Adipose tissue (tissue), 3 donors: ENCODE measurements around the gene DPY19L2. TPM values are rescaled to one million over a fixed set of nuclear protein-coding genes. Genes with fewer than 3 reads are reported as not detected.
"Not testable (repeated sequence)": the region's sequence is repeated elsewhere in the genome, so short reads cannot be mapped to it uniquely, and the experiment has no call there.

Source experiments
- H3K27ac ChIP-seq: one replicate; pipeline ENCODE4 v1.5.1; 2013; ENCODE audit warnings: low read depth, low read length
- WGBS, 3 donors: extraction: QIAGEN DNeasy Blood & Tissue Kit; methylation state at CpG; one replicate each; pipeline ENCODE4 v1.1.7; 2013; 5-methylcytosine and 5-hydroxymethylcytosine counted together
- polyA plus RNA-seq, 3 donors: library from polyadenylated mRNA; stranded (reverse); fragments of 200-250 nt; gene quantifications; one replicate each; pipeline ENCODE4 v1.2.3, GENCODE V29; 2013
- donor health status: healthy with polysubstance abuse.
- donor health status: Bipolar disorder and iron deficiency.
- donor health status: healthy.

DPY19L2 gene
- polyA plus RNA-seq, 3 donors, result 1.4 to 6.2 (median 3.4) TPM

DNA sequence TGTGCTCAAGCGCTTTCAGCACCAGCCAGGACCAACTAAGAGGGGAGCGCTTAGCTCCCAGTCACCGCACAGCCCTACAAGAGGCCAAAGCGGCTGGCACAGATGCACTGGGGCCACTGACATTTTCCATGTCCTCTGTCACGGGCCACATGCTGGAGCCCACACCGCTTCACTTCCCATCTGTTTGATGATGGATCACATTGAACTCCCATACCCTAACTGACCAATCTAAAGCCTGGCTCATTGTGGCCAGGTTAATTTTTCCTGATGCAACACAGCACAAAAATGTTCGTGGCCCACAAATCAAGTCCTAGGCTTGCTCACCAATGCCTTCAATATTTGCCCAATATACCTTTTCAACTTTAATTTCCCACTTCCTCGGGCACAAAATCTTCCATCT lies 1.1 kb upstream of the DPY19L2 start:
- H3K27ac ChIP-seq, result not testable (repeated sequence)

DNA sequence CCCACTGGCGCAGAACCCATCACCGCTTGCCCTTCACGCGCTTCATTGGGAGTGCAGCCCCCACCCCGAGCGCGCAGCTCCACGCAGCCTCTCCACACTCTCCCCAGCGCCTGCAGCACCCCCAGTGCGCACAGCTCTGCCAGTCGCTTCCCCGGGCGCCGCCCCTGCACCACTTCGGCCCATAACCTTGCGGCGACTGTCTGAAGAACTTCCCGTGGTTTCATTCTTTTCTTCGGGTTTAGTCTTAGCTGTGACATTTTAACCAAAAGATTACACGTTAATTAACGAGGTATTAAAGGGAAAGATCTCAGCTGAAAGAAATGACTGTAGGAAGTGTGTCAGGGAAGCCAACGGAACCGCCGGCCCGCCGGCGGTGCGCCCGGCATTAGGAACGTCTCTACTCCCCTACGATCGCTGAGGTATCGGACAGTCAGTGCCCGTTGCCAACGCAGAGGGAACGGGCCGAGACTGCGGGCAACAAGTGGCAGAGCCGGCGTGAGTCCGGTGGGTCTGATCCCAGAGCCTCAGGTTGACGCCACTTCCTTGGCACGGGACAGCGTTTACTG lies 590 bp upstream of the DPY19L2 start:
- 0 to 1% (median 0%) methylated on average over 41 to 44 of the region's 44 CpGs for WGBS, 3 donors
- H3K27ac ChIP-seq, result not testable (repeated sequence)

More for the DNA sequence above, 1.1 kb upstream of the DPY19L2 start:
- WGBS, 3 donors, result 43 to 70% (median 55%) methylated on average over 4 to 5 of the region's 8 CpGs

DNA sequence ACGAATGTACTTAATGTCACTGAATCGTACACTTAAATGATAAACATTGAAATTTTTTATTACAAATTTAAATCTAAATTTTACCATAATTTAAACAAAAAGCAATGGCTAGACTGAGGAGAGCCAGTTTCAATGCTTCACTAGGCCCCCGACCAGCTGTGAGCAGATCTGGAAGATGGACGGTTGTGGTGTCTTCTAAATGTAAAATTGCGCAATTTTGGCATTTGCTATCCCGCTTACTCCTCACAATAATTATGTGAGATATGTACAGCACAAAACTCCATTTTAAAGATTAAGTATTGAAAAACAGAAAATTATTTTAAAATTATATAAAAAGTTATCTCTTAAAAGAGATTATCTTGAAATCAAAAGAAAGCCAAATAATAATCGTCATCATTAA lies 5.3 kb downstream of the DPY19L2 start:
- 68 to 86% (median 77%) methylated on average over 7 of the region's 7 CpGs for WGBS, 3 donors
- H3K27ac ChIP-seq, result not testable (repeated sequence)

DNA sequence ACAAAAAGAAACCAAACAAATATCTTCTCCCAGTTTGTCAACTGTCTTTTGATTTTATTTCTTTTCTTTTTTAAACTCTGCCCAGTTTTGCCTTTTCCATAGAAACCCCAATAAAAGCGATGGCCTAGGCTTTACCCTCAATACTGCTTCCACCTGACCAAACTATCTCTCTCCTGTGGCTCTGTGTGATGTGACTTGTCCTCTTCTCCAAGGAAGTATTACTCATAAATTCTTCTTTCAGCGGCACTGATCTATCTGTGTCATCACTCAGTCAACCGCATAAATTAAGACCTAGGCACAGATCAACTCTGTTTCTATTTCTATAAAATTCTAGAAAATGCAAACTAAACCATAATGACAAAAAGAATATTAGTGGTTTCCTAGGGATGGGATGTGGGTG lies 9.8 kb downstream of the DPY19L2 start:
- WGBS, 3 donors, result 86 to 97% (median 93%) methylated on average over 3 of the region's 3 CpGs
- H3K27ac ChIP-seq, result not testable (repeated sequence)

DNA sequence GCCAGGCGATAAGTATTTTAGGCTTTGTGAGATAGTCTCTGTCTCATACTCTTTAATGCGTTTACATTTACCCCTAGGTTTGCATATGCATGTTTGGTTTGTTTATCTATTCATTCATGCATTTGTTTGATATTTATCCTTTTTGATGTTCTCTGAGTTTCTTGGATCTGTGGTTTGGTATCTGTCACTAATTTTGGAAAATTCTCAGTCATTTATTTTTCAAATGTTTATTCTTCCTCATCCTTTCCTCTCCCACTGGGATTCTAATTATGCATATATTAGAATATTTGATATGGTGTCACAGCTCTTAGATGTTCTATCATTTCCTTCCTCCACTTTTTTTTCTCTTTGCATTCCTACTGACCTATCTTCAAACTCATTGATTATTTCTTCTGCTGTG lies 11.9 kb downstream of the DPY19L2 start:
- WGBS, 3 donors, result 79 to 91% (median 90%) methylated on average over 2 of the region's 2 CpGs
- not testable (repeated sequence) for H3K27ac ChIP-seq

DNA sequence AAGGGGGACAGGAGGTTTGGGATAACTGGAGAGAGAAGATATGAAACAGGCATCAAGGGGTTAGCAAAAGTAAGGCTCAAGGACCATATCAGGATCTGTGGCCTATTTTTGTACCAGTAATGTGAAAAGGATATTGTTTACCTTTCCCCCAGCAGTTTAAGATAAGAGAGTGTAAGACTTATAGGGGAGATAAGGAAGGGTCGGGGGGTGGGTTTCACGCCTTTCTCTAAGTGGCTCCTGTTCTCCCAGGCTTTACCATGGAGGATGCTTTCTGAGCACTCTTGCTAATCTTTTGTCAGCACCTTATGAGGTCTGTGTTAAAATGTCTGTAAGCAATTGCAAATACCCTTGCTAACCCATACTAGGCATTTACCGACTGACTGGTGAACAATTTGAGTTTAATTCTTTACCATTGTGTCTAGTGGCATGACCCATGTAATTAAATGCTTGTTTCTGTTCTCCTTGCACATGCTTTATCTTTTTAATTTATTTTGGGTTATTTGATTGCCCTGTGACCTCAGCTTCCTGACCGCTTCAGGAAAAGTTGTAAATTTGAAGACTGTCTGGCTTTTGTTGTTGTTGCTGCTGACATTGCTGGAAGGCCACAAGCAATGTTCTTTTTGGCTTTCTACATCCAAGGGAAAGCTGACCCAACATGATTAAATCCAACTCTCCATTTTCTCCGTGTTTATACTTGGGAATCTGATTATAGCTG lies 12.6 kb downstream of the DPY19L2 start:
- not testable (repeated sequence) for H3K27ac ChIP-seq
- WGBS, 3 donors, result 36 to 56% (median 45%) methylated on average over 5 of the region's 5 CpGs

DNA sequence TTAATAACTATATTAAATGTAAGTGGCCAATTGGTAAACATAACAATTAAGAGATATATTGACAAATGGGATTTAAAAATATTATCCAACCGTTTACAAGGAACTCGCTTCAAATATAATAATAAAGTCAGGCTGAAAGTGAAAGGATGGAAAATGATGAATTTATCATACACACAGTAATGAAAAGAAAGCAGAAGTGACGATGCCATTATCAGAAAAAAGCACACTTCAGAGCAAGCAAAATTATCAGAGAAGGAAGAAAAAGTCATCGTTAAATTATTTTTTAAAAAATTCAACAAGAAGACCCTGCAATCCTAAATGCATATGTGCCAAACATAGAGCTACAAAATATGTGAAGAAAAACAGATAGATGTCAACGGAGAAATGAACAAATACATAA lies 13.8 kb downstream of the DPY19L2 start:
- not testable (repeated sequence) for H3K27ac ChIP-seq
- WGBS, 3 donors, result 56 to 83% (median 57%) methylated on average over 5 of the region's 5 CpGs

DNA sequence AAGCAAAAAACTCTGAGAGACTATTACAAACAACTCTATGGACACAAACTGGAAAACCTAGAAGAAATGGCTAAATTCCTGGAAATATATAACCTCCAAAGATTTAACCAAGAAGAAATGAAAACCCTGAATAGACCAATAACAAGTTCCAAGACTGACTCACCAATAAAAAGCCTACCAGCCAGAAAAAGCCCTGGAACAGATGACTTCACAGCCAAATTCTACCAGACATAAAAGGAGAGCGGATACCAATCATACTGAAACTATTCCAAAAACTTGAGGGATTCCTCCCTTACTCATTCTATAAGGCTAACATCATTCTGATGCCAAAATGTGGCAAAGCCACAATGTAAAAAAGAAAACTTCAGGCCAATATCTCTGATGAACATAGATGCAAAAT lies 18.8 kb downstream of the DPY19L2 start:
- WGBS, 3 donors, result 88 to 100% (median 94%) methylated on average over 1 of the region's 1 CpG

DNA sequence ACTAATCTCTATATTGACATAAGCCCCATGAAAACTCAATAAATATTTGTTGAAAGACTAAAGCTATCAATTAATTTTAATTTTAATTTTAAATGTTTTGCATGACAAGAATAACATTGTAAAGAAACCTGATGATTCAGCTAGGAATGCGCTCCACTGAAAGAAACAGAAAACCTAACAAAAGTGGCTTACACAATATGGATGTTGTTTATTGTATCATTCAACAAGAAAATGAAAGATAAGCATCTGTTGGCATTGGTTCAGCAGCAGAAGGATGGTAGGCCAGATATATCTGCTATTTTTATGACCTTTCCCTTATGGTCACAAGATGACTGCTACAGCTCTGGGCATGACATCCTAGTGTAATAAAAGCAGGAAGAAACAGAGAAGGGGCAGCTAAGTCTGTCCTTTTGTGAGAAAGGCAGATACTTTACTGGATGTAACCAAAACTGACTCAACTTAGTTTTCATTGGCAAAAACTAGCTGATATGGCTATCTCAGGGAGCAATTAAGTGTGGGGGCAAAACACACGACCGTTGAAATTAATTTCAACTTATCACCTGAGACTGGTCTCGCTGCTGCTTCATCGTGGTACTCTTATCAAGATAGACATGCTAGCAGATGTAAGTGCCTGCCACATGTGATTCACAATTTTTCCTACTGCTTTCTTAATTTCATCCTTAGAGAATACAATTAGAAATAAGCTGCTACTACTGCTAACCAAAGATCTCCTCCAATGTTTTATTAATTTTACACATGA lies 24.7 kb downstream of the DPY19L2 start:
- 50 to 57% (median 55%) methylated on average over 5 of the region's 5 CpGs for WGBS, 3 donors
- not testable (repeated sequence) for H3K27ac ChIP-seq

More for the DNA sequence above, 18.8 kb downstream of the DPY19L2 start:
- H3K27ac ChIP-seq, result not testable (repeated sequence)

DNA sequence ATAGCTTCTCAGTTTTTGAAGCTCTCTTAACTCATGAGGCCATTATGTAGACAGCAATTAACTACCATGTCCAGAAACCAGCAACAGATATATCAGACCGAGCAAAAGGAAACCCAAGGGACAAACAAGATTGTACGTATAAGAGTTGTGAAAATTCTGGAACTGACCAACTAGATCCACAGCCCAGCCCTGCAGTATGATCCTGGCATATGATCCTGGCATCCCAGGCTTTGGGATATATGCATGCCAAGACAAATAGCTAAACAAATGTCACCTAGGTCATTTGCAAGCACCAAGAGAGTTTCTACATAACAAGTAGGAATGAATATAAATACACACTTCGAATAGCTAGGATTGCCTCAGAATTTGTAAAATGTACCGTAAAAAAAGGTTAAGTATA lies 44.0 kb downstream of the DPY19L2 start:
- 51 to 88% (median 87%) methylated on average over 4 of the region's 4 CpGs for WGBS, 3 donors
- H3K27ac ChIP-seq, result not testable (repeated sequence)

DNA sequence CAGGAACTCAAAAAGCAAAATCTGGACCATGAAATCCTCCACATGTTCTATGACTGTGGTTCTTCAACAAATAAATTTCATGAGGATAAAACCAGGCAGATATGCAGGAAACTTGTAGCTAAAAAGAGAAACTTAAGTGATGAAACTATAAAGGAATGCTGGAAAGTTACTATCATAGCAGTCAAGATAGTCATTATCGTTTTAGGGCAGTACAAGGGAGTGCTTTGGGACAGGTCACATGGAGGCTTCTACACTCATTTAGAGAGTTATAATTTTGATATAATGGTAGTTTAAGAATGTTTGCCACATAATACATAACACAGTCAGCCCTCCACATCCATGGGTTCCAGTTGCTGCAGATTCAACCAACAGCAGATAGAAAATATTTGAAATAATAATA lies 52.7 kb downstream of the DPY19L2 start:
- 56 to 71% methylated on average over 1 of the region's 1 CpG; no CpG with 5 or more reads in 1 of the 3 donors for WGBS, 3 donors

DNA sequence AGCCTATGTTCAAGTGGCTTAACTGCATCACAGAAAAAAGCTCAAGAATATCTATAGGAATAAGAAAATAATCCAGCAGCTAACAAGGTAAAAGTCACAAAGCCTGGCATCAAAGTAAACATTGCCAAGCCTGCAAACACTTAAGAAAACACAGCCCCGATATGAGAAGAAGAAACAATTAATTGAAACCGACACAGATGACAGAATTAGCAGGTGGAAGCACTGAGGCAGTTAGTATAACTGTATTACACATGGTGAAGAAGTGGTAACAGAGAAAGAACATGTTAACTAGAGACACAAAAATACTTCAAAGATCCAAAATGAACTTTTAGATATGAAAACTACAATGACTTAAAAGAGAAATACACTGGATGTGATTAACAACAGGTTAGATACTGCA lies 57.0 kb downstream of the DPY19L2 start:
- 60 to 90% (median 77%) methylated on average over 1 to 2 of the region's 2 CpGs for WGBS, 3 donors
- not testable (repeated sequence) for H3K27ac ChIP-seq

More for the DNA sequence above, 52.7 kb downstream of the DPY19L2 start:
- not testable (repeated sequence) for H3K27ac ChIP-seq

DNA sequence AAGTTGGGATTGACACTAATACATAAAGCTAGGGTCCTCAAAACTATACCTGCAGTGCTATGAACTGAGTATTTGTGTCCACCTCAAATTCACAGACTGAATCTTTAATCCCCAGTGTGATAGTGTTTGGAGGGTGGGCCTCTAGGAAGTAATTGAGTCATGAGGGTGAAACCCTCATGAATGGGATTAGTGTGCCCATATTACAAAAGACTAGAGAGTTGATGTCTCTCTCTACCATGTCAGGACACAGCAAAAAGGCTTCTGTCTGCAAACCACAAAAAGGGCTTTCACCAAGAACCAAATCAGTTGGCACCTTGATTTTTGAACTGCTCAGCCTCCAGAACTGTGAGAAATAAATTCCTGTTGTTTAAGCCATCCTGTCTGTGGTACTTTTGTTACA lies 59.0 kb downstream of the DPY19L2 start:
- H3K27ac ChIP-seq, result not testable (repeated sequence)

DNA sequence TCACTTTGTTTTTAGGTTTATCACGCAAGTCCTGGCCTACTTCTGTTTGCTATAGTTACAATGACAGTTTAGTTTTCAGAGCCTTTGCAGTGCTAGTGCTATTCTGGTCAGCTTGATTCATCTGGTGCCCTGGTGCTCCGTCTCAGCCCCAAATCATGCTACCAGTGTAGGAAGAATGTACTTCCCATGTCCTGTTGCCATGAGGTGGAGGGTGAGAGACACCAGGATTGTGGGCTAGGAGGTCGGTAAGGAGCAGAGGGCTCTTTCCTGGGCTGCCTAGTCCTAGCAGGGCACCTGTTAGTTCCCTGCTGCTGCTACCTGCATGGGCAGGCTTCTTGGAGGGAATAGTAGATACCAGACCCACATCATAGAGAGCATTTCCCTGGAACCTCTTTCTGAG lies 63.3 kb downstream of the DPY19L2 start:
- WGBS, 3 donors, result 87 to 92% (median 89%) methylated on average over 3 of the region's 3 CpGs
- not testable (repeated sequence) for H3K27ac ChIP-seq

DNA sequence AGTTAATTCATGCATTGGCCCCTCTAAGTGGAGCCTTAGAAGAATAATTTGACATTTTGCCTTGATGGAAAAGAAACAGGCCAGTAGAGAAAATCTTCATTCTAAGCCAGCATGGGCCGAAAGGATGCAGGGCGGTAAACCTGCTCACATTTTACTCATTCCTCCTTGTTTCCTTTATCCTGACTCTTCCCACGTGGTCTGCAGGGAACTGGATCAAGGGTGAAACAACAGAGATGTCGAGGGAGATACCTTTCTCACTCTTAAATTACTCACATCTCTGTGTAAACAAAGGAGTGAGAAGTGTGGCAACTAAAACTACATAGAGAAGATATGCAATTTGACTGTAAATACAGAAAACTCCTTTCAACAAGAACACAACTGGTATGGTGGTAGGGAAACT lies 73.5 kb downstream of the DPY19L2 start:
- not testable (repeated sequence) for H3K27ac ChIP-seq
- 46 to 70% (median 58%) methylated on average over 4 of the region's 4 CpGs for WGBS, 3 donors

DNA sequence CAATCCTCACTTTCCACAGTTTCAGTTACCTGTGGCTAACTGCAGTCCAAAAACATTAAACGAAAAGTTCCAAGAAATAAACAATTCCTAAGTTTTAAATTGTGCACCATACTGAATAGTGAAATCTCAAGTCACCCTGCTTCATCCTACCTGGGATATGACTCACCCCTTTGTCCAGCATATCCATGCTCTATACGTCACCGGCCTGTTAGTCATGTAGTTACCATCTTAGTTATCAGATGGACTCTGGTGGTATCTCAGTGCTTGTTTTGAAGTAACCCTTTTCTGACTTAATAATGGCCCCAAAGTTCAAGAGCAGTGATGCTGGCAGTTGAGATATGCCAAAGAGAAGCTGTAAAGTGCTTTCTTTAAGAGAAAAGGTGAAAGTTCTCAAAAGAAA lies 83.9 kb downstream of the DPY19L2 start:
- WGBS, 3 donors, result 88 to 94% (median 92%) methylated on average over 3 of the region's 3 CpGs

DNA sequence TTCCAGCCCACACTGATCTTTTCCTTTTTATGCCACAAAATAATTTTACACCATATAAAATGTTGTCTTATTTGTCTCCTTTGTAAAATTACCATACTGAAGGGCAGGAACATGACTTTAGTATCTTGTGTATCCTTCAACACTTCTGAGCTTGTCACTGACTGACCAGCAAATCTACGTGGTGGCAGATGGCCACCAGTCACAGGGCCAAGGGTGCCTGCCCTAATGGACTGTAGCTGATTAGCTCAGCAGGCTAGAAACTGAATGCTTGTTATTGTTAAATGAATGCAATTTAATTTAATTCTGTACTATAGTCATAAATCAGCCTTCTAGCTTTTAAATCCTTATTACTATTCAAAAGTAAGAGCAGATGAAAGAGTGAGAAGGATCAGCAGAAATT lies 85.0 kb downstream of the DPY19L2 start:
- not testable (repeated sequence) for H3K27ac ChIP-seq
- WGBS, 3 donors, result 70 to 77% (median 74%) methylated on average over 1 of the region's 1 CpG

More for the DNA sequence above, 83.9 kb downstream of the DPY19L2 start:
- H3K27ac ChIP-seq, result not testable (repeated sequence)

DNA sequence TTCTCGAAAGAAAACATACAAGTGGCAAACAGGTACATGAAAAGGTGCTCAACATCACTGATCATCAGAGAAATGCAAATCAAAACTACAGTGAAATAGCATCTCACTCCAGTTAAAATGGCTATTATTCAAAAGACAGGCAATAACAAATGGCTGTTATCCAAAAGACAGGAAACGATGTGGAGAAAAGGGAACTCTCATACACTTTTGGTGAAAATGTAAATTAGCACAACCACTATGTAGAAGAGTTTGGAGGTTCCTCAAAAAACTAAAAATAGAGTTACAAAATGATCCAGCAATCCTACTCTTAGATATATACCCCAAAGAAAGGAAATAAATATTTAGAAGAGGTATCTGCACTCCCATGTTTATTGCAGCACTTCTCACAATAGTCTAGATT lies 90.7 kb downstream of the DPY19L2 start:
- H3K27ac ChIP-seq, result not testable (repeated sequence)
- 57 to 71% (median 61%) methylated on average over 2 of the region's 2 CpGs for WGBS, 3 donors

DNA sequence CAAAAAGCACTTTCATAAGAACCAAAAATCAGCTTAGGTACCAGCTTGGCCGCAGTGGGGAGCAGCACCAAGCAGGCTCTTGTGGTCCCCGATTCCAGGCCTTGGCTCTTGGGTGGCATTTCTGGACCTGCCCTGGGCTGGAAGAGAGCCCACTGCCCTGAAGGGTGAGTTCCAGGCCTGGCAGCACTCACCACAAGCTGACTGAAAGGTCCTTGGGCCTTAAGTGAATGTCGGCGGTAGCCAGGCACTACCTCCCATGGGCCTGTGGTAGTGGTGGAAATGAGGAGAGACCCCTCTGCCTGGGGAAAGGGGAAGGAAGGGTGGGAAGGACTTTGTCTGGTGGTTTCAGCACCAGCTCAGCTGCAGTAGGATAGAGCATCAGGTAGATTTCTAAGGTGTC lies 96.3 kb downstream of the DPY19L2 start:
- 92 to 95% (median 93%) methylated on average over 4 of the region's 4 CpGs for WGBS, 3 donors
- H3K27ac ChIP-seq, result not testable (repeated sequence)
